Measurements from ENCODE around the gene TRIM54. TPM values are rescaled to one million over a fixed set of nuclear protein-coding genes. Genes with fewer than 3 reads are reported as not detected.

Gene TRIM54
- not detected in 2 replicates for total RNA-seq

DNA sequence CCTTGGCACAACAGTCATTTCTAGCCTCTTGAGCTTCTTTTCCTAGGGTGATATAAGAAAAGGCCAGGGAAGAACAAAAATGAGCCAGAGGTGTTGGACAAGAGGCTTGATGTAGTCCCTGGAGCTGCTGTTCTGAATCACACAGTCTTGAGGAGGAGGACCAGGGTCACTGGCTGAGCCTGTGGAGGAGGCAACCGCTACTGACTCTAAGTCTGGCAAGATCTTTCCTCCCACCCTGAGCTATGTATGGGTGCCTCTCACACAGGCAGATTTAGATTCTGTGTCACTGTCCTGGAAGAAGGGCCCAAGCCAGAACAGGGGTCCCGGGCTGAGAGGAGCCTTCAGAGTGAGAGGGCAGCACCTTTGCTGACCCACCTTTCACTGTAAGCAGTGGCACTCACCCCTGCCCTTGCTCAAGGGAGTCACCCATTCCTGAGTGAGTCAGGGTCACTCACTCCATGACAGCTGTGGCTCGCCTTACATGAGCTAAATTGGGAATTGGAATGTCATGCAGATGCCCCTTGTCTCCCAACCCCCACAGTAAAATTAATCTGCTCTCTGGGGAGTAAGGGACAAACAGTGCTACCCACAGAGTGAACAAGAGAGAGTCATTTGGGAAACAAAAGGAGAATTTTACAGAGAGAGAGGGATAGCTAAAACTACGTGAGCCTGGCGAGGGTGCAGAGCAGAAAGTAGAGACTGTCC lies at the start of gene TRIM54:
Gene TRIM54 (plus strand): TSS at position 575 of the 705 bp plus-strand sequence. CDS start 303 bp downstream, outside the sequence.

DNA sequence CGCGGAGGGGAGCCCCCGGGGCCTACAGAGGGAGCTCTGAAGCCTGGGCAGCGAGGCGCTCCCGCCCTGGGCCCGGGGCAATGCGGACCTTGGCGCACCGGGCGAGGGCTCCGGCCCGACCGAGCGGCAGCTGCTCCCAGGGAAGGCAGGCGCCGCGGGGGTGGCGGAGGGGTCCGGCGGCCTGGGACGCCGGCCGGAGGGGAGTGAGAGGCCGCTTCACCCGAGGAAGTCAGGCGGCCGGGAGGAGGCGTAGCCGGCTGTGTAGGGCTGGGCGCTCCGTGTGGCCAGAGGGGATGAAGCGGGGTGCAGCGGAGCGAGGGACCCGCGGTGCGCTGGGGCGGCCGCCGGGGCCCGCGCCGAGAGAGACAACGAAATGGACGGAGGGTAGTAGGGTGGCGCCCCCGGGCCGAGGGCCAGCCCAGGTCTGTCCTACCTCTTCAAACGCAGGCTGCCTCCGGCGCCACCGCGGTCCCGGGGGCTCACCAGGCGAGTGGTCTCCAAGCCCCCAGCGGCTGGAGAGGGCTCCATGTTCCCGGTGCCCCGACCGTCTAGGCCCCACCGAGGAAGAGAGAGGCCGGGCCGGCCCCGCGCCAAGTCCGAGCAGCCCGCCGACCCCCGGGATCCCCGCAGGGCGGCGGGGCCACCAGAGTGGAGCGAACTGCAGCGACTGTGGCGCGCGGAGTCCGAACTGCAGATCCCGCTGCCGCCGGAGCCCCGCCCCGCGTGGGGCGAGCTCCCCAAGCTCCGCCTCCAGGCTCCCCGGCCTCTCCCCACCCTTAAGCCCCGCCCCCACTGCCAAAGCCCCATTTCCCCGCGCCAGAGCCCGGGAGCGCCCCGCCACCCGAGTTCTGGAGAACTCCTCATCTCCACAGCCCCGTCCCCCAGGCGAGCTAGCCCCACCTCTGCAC lies 19.6 kb upstream of the TRIM54 start, which contains the start of gene SLC30A3:
Gene SLC30A3 (minus strand): TSS at position 669 of the 908 bp plus-strand sequence. CDS start 141 bp downstream, at position 528.

GRCh38 chr2:27275211-27276150 lies 6.7 kb upstream of the TRIM54 start, which contains the start of gene DNAJC5G:
Gene DNAJC5G (plus strand): TSS chr2:27275433. CDS start chr2:27276729, 1,296 bp downstream.

GRCh38 chr2:27308359-27308881 lies 26.2 kb downstream of the TRIM54 start, which contains the start of gene UCN:
Gene UCN (minus strand): TSS chr2:27308445. CDS start chr2:27307895, 550 bp downstream.

DNA sequence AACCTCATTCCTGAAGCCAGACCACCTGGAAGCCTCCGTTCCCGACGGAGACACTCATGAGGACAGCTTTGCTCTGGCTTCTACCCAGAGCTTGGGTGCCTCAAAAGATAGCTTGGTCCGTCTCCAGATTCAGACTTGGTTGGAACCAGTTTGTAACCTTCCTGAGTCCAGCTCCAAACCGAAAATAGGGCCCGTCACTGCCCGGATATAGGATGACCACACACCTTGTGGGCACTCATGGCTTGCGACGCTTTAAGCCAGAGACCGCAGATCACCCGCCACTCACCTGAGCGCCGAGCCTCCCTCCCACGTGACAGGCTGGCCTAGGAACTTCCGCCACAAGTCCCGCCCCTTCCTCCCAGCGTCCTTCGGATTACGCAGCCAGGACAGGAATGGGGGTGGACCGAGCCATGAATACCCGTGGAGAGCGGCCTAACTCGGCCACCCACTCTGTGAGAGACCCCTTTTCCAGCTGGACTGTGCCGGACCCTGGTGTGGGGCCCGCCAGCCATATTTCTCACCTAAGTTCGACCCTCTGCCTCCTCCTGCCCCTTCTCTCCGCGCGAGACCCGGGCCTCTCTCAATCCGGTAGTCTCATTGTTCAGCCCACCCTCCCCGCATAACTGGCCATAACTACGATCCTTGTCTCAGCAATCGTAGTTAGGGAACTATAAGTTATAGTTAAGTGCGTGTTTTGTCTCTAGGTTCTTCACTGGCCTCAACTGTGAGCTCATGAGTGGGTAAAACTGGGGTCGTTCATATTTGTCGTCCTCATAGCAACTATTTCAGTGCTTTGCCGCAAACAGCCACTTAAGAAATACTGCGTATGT lies 40.8 kb downstream of the TRIM54 start, which contains the start of gene MPV17:
Gene MPV17 (minus strand): TSS at position 332 of the 830 bp plus-strand sequence. CDS start 580 bp downstream, outside the sequence.

GRCh38 chr2:27356382-27357181 lies 74.4 kb downstream of the TRIM54 start, which contains the start of gene GTF3C2:
Gene GTF3C2 (minus strand): TSS chr2:27356764. CDS start chr2:27343554, 13,210 bp downstream.

Other genes with a start within 250 kb of the TRIM54 start
- gene TMEM214, start 249.5 kb upstream of the TRIM54 start, total RNA-seq, result 50.4 and 57.4 TPM in 2 replicates
- gene AGBL5, start 230.8 kb upstream of the TRIM54 start, total RNA-seq, result 24.5 and 24.7 TPM in 2 replicates
- 183 and 195 TPM in 2 replicates for gene OST4, start 210.8 kb upstream of the TRIM54 start, total RNA-seq
- 7.6 and 9.8 TPM in 2 replicates for gene EMILIN1, start 203.8 kb upstream of the TRIM54 start, total RNA-seq
- 2.4 and 3.4 TPM in 2 replicates for gene KHK, start 195.7 kb upstream of the TRIM54 start, total RNA-seq
- gene CGREF1, start 163.3 kb upstream of the TRIM54 start, total RNA-seq, result 1.3 and 3.0 TPM in 2 replicates
- gene ABHD1, start 158.6 kb upstream of the TRIM54 start, total RNA-seq, result 0.13 TPM in 1 of 2 replicates, not detected in the other
- 38.4 and 42.0 TPM in 2 replicates for gene PREB, start 147.8 kb upstream of the TRIM54 start, total RNA-seq
- gene PRR30, start 143.0 kb upstream of the TRIM54 start, total RNA-seq, result not detected in 2 replicates
- gene TCF23, start 133.4 kb upstream of the TRIM54 start, total RNA-seq, result not detected in 2 replicates
- 84.8 and 101 TPM in 2 replicates for gene ATRAID, start 70.4 kb upstream of the TRIM54 start, total RNA-seq
- gene SLC5A6, start 70.2 kb upstream of the TRIM54 start, total RNA-seq, result 41.8 and 50.3 TPM in 2 replicates
- 46.7 and 70.7 TPM in 2 replicates for gene CAD, start 65.1 kb upstream of the TRIM54 start, total RNA-seq
- gene SLC30A3, start 19.4 kb upstream of the TRIM54 start, total RNA-seq, result 0.36 TPM in 1 of 2 replicates, not detected in the other
- not detected in 2 replicates for gene DNAJC5G, start 7.0 kb upstream of the TRIM54 start, total RNA-seq
- gene UCN, start 26.0 kb downstream of the TRIM54 start, total RNA-seq, result 0.13 and 0.36 TPM in 2 replicates
- 52.3 and 60.1 TPM in 2 replicates for gene MPV17, start 40.7 kb downstream of the TRIM54 start, total RNA-seq
- 45.1 and 51.3 TPM in 2 replicates for gene GTF3C2, start 74.3 kb downstream of the TRIM54 start, total RNA-seq
- 32.6 and 34.1 TPM in 2 replicates for gene EIF2B4, start 87.9 kb downstream of the TRIM54 start, total RNA-seq
- 106 and 126 TPM in 2 replicates for gene SNX17, start 88.2 kb downstream of the TRIM54 start, total RNA-seq
- 7.4 and 10.7 TPM in 2 replicates for gene ZNF513, start 98.3 kb downstream of the TRIM54 start, total RNA-seq
- 133 and 134 TPM in 2 replicates for gene PPM1G, start 127.2 kb downstream of the TRIM54 start, total RNA-seq
- gene NRBP1, start 146.2 kb downstream of the TRIM54 start, total RNA-seq, result 116 and 119 TPM in 2 replicates
- 0.53 and 0.57 TPM in 2 replicates for gene KRTCAP3, start 160.0 kb downstream of the TRIM54 start, total RNA-seq
- gene IFT172, start 207.3 kb downstream of the TRIM54 start, total RNA-seq, result 25.4 and 25.9 TPM in 2 replicates
- 17.3 and 18.1 TPM in 2 replicates for gene FNDC4, start 212.8 kb downstream of the TRIM54 start, total RNA-seq
- gene GCKR, start 214.4 kb downstream of the TRIM54 start, total RNA-seq, result 9.2 and 9.6 TPM in 2 replicates